Liver (tissue), 9 donors: ENCODE results near the gene IFT57. TPM values are rescaled to one million over a fixed set of nuclear protein-coding genes. Genes with fewer than 3 reads are reported as not detected.

ENCODE experiments used
- DNase-seq: peaks from one replicate; pipeline ENCODE4 v3.0.0-alpha.2; 2017; ENCODE audit warnings: low spot score
- H3K27ac ChIP-seq, 2 donors: one replicate each; pipeline ENCODE4 v1.7.0; 2013; ENCODE audit warnings: inconsistent platforms in 2 of 2, low read length in 2 of 2, control low read depth in 1 of 2, low read depth in 1 of 2, mild to moderate bottlenecking in 1 of 2
- H3K27me3 ChIP-seq, 4 donors: one replicate each; pipeline versions ENCODE4 v1.6.1 to v1.7.0; 2013; ENCODE audit warnings: low read length in 3 of 4, inconsistent platforms in 1 of 4, mild to moderate bottlenecking in 1 of 4, moderate library complexity in 1 of 4; ENCODE audit not compliant: control insufficient read depth in 4 of 4, insufficient read depth in 4 of 4
- H3K36me3 ChIP-seq, 4 donors: one replicate each; pipeline versions ENCODE4 v1.6.1 to v1.7.0; 2013; ENCODE audit warnings: low read length in 3 of 4, mild to moderate bottlenecking in 3 of 4, low read depth in 1 of 4, moderate library complexity in 1 of 4; ENCODE audit not compliant: control insufficient read depth in 4 of 4, insufficient read depth in 3 of 4
- H3K4me1 ChIP-seq, 4 donors: one replicate each; pipeline versions ENCODE4 v1.6.1 to v1.7.0; 2013; ENCODE audit warnings: low read length in 3 of 4, mild to moderate bottlenecking in 3 of 4, moderate library complexity in 1 of 4; ENCODE audit not compliant: control insufficient read depth in 4 of 4, insufficient read depth in 4 of 4
- H3K4me3 ChIP-seq, 3 donors: one replicate each; pipeline versions ENCODE4 v1.6.1 to v1.7.0; 2013; ENCODE audit warnings: low read length in 3 of 3, control low read depth in 1 of 3, low read depth in 1 of 3, mild to moderate bottlenecking in 1 of 3
- H3K9ac ChIP-seq, 2 donors: one replicate each; pipeline ENCODE4 v1.7.0; 2013; ENCODE audit warnings: low read length in 2 of 2, mild to moderate bottlenecking in 2 of 2, moderate library complexity in 2 of 2, control low read depth in 1 of 2, low read depth in 1 of 2
- H3K9me3 ChIP-seq, 4 donors: one replicate each; pipeline versions ENCODE4 v1.6.1 to v1.7.0; 2013; ENCODE audit warnings: low read length in 3 of 4; ENCODE audit not compliant: control insufficient read depth in 4 of 4
- ATF3 ChIP-seq: IDR thresholded peaks from 2 replicates; pipeline ENCODE4 v1.6.1; 2016; ENCODE audit warnings: antibody characterized with exemption
- CTCF ChIP-seq: fragments of 150-350 bp; IDR thresholded peaks from 2 replicates; pipeline ENCODE4 v1.5.1; 2017; ENCODE audit warnings: improper control_type of control experiment, low read depth, low read length; ENCODE audit not compliant: missing input control
- EGR1 ChIP-seq, 2 donors: IDR thresholded peaks; 2 replicates each; pipeline ENCODE4 v1.6.1; 2016 to 2018; ENCODE audit warnings: antibody characterized with exemption in 2 of 2, low read depth in 2 of 2
- FOXA1 ChIP-seq: IDR thresholded peaks from 2 replicates; pipeline ENCODE4 v1.6.1; 2016; ENCODE audit warnings: antibody characterized with exemption
- FOXA2 ChIP-seq: IDR thresholded peaks from 2 replicates; pipeline ENCODE4 v1.6.1; 2016; ENCODE audit warnings: antibody characterized with exemption
- GABPA ChIP-seq, 2 donors: IDR thresholded peaks in 1 of 2; conservative IDR thresholded peaks in 1 of 2; 2 replicates each; pipeline ENCODE4 v1.6.1; 2016; ENCODE audit warnings: antibody characterized with exemption in 2 of 2, mild to moderate bottlenecking in 1 of 2, moderate library complexity in 1 of 2
- HNF4G ChIP-seq: IDR thresholded peaks from 2 replicates; pipeline ENCODE4 v1.6.1; 2016; ENCODE audit warnings: antibody characterized with exemption
- JUND ChIP-seq, 2 donors: IDR thresholded peaks; 2 replicates each; pipeline ENCODE4 v1.6.1; 2016; ENCODE audit warnings: antibody characterized with exemption in 2 of 2
- NR2F2 ChIP-seq: IDR thresholded peaks from 2 replicates; pipeline ENCODE4 v1.6.1; 2016; ENCODE audit warnings: antibody characterized with exemption
- RAD21 ChIP-seq, 2 donors: IDR thresholded peaks; 2 replicates each; pipeline ENCODE4 v1.6.1; 2016; ENCODE audit warnings: antibody characterized with exemption in 2 of 2, mild to moderate bottlenecking in 2 of 2
- REST ChIP-seq: IDR thresholded peaks from 2 replicates; pipeline ENCODE4 v1.6.1; 2016; ENCODE audit warnings: antibody characterized with exemption, mild to moderate bottlenecking
- RXRA ChIP-seq, 2 donors: IDR thresholded peaks; 2 replicates each; pipeline ENCODE4 v1.6.1; 2017 to 2018; ENCODE audit warnings: antibody characterized with exemption in 2 of 2, mild to moderate bottlenecking in 1 of 2
- SP1 ChIP-seq: IDR thresholded peaks from 2 replicates; pipeline ENCODE4 v1.6.1; 2018; ENCODE audit warnings: antibody characterized with exemption, mild to moderate bottlenecking
- TAF1 ChIP-seq: conservative IDR thresholded peaks from 2 replicates; pipeline ENCODE4 v1.6.1; 2016; ENCODE audit warnings: antibody characterized with exemption, mild to moderate bottlenecking
- ZBTB33 ChIP-seq: IDR thresholded peaks from 2 replicates; pipeline ENCODE4 v1.6.1; 2016; ENCODE audit warnings: antibody characterized with exemption
- polyA plus RNA-seq, 2 donors: library from polyadenylated mRNA; stranded (reverse) in 1 of 2; unstranded in 1 of 2; fragments of 200-250 nt in 1 of 2; fragments of >200 nt in 1 of 2; fragmentation: Nextera tagmentation in 1 of 2; extraction: Ambion mirVana in 1 of 2; gene quantifications; one replicate each; pipeline versions ENCODE4 v1.2.1 to v1.2.3, GENCODE V29; 2013 to 2015
- total RNA-seq, 2 donors: library from RNA; depleted of rRNA; stranded (reverse); fragments of >200 nt; gene quantifications; one replicate each; pipeline ENCODE4 v1.2.3, GENCODE V29; 2014
- donor health status: healthy.
- donor health status: healthy.
- donor health status: healthy.
- donor health status: healthy.
- donor health status: healthy.

Gene IFT57
- total and polyA plus RNA-seq, 4 donors: 5.2 to 9.2 (median 7.3) TPM

GRCh38 chr3:108243243-108243642 is 21.0 kb upstream of the IFT57 start (continued):
- no peak for TF ChIP-seq REST
- TF ChIP-seq TAF1: no peak
- no peak for TF ChIP-seq RXRA (IDR thresholded peaks at IDR 0.05)
- no peak for TF ChIP-seq FOXA2
- no peak for TF ChIP-seq NR2F2
- TF ChIP-seq CTCF: no peak
- no peak for TF ChIP-seq ATF3

- Histone ChIP-seq H3K36me3 (no peaks in the 10 kb centered on the region), H3K4me1 (no peaks in the 10 kb centered on the region), H3K9me3 (no peaks in the 10 kb centered on the region), H3K27me3 (no peaks in the 10 kb centered on the region), H3K4me3 (no peak overlapping the region), H3K27ac (no peak overlapping the region), H3K9ac (no peak overlapping the region)
- no peak for DNase-seq
- TF ChIP-seq JUND (IDR thresholded peaks at IDR 0.05) (no peak), REST (no peak), ZBTB33 (no peak), RXRA (IDR thresholded peaks at IDR 0.05) (no peak), GABPA (IDR thresholded peaks at IDR 0.05 in 1 of 2, conservative IDR thresholded peaks at IDR 0.05 in 1 of 2) (no peak), ATF3 (no peak), SP1 (no peak), EGR1 (IDR thresholded peaks at IDR 0.05; ENCODE audit: low read depth in 2 of 2) (no peak), CTCF (no peak), RAD21 (IDR thresholded peaks at IDR 0.05) (no peak), FOXA2 (no peak), FOXA1 (no peak), NR2F2 (no peak), HNF4G (no peak)
These were observed 20.6 kb upstream of the IFT57 start for GRCh38 chr3:108242776-108243175.
